OCI-LY7 (cell line): Measurements from ENCODE around the gene MINAR2.

Experiments used
- EZH2phosphoT487 ChIP-seq: fragments of 200-600 bp; sonication (generic); IDR thresholded peaks from 2 replicates; pipeline ENCODE4 v1.6.1; 2018; ENCODE audit warnings: low read depth, borderline replicate concordance, mild to moderate bottlenecking, mixed run types, antibody characterized with exemption, low read length, moderate library complexity, mixed read lengths
- TF ChIP-seq, protein P1 (sequence below): fragments of 200-600 bp; sonication (generic); conservative IDR thresholded peaks from 2 replicates; pipeline ENCODE4 v1.5.1; 2014; ENCODE audit warnings: mild to moderate bottlenecking, antibody characterized with exemption, low read length, moderate library complexity, mixed read lengths

DNA sequence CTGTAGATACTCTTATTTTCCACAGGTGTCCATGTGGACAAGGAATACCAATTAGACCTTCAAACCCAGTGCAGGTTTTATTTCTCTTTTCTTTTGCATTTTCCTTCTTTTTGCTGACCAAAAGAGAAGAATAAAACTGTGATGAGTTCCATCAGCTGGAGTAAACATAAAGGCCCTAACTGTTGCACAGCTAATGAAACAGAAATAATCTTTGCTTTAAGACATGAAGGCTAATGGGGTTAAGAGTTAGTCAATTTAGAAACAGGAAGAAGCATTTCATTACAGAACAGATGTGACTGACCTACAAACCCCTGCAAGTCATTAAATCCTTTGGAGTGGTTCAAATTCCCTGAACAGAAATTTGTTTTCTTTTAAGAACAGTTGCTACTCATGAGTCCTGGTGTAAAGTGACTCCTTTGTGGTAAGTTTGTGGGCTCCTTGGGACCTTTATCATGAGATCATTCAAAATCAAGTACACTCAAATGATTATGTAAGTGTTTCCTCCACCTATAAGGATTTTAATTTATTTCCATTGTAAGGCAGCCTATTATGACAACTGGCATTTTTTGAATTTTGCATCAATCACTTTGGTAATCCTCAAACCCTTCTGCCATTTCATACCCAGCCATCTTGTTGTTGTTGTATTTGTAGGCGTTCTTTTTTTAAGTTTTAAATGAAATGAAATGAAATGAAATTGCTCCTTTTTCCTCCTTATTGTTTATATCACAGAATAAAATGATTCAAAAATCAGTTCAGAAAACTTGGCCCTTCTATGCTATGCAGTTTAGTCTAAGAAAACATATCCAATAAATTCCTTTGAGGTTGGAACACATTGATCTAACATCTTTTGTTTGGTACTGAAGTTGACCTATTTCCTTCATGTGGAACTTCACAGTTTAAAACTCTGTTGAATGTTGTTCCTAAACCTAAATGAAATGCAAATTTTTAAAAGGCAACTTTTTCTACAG lies 1.3 kb downstream of the MINAR2 start:
- TF ChIP-seq, protein P1, sequence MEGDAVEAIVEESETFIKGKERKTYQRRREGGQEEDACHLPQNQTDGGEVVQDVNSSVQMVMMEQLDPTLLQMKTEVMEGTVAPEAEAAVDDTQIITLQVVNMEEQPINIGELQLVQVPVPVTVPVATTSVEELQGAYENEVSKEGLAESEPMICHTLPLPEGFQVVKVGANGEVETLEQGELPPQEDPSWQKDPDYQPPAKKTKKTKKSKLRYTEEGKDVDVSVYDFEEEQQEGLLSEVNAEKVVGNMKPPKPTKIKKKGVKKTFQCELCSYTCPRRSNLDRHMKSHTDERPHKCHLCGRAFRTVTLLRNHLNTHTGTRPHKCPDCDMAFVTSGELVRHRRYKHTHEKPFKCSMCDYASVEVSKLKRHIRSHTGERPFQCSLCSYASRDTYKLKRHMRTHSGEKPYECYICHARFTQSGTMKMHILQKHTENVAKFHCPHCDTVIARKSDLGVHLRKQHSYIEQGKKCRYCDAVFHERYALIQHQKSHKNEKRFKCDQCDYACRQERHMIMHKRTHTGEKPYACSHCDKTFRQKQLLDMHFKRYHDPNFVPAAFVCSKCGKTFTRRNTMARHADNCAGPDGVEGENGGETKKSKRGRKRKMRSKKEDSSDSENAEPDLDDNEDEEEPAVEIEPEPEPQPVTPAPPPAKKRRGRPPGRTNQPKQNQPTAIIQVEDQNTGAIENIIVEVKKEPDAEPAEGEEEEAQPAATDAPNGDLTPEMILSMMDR, result no peak
- no peak for TF ChIP-seq EZH2phosphoT487
